GM10847 (cell line): ENCODE data around the gene TMEM175.

Experiments
- POLR2A ChIP-seq: IDR thresholded peaks from 2 replicates; pipeline ENCODE4 v1.6.1; 2011; ENCODE audit not compliant: insufficient read length; ENCODE audit errors: extremely low read depth

The TMEM175 gene

GRCh38 chr4:906339-907102, 25.7 kb upstream of the TMEM175 start:
- no peak for TF ChIP-seq POLR2A

DNA sequence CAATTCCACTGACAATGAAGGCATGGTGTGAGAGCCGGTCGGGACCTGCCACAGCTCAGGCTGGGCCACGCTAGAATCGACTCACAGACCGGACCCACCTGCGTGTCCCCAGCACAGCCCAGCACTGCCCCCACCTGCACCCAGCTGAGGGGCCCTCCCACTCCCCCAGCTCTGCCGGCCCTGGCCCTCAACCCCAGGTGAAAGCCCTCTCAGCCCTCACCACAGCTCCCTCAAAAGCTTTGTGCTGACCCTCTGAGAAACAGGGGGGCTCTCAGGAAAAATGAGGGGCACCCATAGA, 25.2 kb upstream of the TMEM175 start:
- TF ChIP-seq POLR2A, result no peak

- no peak for TF ChIP-seq POLR2A
Measured at GRCh38 chr4:907691-908425, 24.4 kb upstream of the TMEM175 start.

GRCh38 chr4:909131-909571, 23.1 kb upstream of the TMEM175 start:
- TF ChIP-seq POLR2A, result no peak

DNA sequence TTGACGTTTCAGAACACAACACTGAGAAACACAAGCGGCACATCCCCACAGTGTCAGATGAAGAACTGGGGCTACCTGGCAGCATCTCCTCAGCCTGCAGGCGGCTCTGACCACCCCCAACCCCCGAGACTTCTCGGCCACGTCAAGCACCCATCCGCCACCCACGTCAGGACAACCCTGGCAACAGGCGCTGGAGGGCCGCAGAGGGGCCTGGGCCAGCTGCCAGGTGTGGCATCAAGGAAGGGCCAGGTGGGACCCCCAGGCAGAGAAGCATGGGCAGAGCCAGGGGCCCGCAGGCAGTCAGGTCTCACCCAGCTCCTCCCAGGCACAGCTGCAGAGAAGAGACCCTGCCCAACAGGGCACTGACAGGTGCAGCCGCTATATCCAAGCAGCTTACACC, 22.4 kb upstream of the TMEM175 start:
- TF ChIP-seq POLR2A, result no peak

GRCh38 chr4:910366-911091, 21.7 kb upstream of the TMEM175 start:
- TF ChIP-seq POLR2A, result no peak

- TF ChIP-seq POLR2A, result no peak
Measured at GRCh38 chr4:911221-911751, 21.0 kb upstream of the TMEM175 start.

DNA sequence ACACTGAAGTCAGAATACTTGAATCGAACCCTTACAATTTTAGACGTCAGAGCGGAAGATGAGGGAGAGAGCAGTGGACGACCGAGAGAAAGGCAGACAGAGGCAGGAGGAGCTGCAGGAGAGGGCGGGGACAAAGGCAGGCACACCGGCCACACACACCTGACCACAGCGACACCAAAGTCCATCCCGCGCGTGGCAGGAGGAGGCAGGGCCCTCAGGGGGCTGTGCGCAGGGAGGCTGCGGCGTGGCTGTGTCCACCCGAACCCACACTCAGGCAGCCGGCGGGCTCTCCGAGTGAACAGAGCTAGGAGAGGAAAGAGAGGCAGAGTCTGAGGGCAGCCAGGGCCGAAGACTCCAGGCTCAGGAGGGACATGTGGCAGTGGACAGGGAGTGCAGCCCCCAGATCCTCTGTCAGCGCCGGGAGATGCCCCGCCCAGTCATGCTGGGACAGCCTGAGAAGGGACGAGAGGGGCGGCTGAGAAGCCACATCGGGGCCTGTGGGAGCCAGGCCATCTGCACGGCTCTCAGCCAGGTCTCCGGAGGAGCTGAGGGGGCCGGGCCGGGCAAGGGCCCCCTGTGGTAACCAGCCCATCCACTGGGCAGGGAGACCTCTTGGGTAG, 20.3 kb upstream of the TMEM175 start:
- TF ChIP-seq POLR2A, result no peak

DNA sequence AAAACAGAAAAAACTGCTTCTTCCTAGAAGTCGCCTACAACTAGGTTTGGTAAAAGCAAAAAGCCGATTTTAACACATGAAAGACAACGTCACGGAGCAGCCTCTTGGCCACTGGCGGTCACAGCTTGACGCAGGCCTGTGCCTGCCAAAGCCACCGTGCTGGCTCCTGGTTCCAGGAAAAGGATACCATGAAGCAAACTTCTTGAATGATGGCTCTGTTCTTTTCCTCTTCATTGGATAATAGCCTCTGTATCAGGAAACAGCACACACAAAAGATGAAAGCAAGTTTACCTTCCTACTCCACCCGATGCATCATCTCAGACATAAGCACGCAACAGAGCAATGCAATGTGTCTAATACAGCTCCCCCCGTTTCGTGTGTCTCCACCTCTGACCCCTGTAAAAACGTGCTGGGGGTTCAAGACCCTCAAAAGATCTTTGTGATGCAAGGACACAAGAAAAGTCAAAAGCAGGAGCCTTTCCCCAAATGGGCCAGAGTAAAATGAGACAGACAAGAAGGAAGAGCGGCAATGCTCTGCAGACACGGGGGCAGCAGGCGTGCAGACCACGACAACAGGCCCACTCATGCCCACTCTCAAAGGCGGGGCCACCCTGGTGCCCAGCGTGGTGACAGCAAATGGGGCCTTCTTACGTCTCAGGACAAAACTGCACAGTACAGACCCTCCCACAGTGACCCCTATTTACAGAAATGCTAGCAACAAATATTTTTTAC, 19.5 kb upstream of the TMEM175 start:
- no peak for TF ChIP-seq POLR2A

- no peak for TF ChIP-seq POLR2A
Measured at GRCh38 chr4:913280-913618, 19.0 kb upstream of the TMEM175 start.

GRCh38 chr4:914531-914930, 17.7 kb upstream of the TMEM175 start:
- no peak for TF ChIP-seq POLR2A

- no peak for TF ChIP-seq POLR2A
Measured at GRCh38 chr4:915041-915474, 17.2 kb upstream of the TMEM175 start.

- TF ChIP-seq POLR2A, result no peak
Measured at GRCh38 chr4:915595-915994, 16.7 kb upstream of the TMEM175 start.

DNA sequence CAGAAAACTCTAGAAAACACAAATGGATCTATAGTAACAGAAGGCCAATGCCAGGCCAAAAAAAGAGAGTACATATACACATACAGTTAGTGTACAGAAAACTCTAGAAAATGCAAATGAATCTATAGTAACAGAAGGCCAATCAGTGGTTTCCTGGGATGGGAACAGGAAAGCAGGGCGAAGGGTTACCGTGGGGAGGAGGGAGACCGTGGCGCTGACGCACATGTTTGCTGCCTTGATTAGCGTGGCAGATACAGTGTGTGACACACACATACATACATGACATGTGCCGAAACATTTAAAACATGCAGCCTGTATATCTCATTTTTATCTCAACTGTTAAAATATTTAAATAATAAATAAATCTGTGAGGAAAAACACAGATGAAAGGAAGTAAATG, 14.8 kb upstream of the TMEM175 start:
- TF ChIP-seq POLR2A, result no peak

DNA sequence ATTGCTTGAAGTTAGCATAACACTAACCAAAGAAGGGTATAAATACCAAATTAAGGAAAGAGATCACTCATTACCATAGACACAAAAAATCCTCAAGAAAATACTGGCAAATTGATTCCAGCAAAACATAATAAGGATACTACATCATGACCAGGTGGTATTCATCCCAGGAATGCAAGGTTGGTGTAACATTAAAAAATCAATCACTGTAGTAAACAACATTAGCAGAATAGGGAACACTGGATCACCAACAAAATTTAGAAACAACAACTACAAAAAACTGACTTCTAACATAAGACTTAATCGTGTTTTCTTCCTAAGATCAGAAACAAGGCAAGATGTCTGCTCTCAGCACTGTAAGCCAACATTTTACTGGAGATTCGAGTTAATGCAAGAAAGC, 14.3 kb upstream of the TMEM175 start:
- no peak for TF ChIP-seq POLR2A
